Esophagus (tissue), 2 donors: ENCODE data around the gene USF1. TPM values are rescaled to one million over a fixed set of nuclear protein-coding genes. Genes with fewer than 3 reads are reported as not detected.
"Not testable (repeated sequence)": the region's sequence is repeated elsewhere in the genome, so short reads cannot be mapped to it uniquely, and the experiment has no call there.

Source experiments
- H3K27ac ChIP-seq, 2 donors: one replicate each; pipeline ENCODE4 v1.5.1; 2013; ENCODE audit warnings: low read depth in 2 of 2, mild to moderate bottlenecking in 2 of 2, inconsistent platforms in 1 of 2, low read length in 1 of 2, moderate library complexity in 1 of 2
- H3K27me3 ChIP-seq, 2 donors: one replicate each; pipeline ENCODE4 v1.6.1; 2013; ENCODE audit warnings: low read length in 2 of 2, control low read depth in 1 of 2, mild to moderate bottlenecking in 1 of 2; ENCODE audit not compliant: insufficient read depth in 2 of 2, control insufficient read depth in 1 of 2
- H3K36me3 ChIP-seq, 2 donors: one replicate each; pipeline ENCODE4 v1.6.1; 2013; ENCODE audit warnings: low read length in 1 of 2; ENCODE audit not compliant: control insufficient read depth in 2 of 2, insufficient read depth in 2 of 2
- H3K4me1 ChIP-seq, 2 donors: one replicate each; pipeline ENCODE4 v1.6.1; 2013; ENCODE audit warnings: low read length in 1 of 2; ENCODE audit not compliant: control insufficient read depth in 2 of 2, insufficient read depth in 2 of 2
- H3K4me3 ChIP-seq, 2 donors: one replicate each; pipeline ENCODE4 v1.5.1; 2013; ENCODE audit warnings: low read length in 2 of 2, mild to moderate bottlenecking in 2 of 2, low read depth in 1 of 2, moderate library complexity in 1 of 2
- H3K9me3 ChIP-seq, 2 donors: one replicate each; pipeline ENCODE4 v1.6.1; 2013; ENCODE audit warnings: mild to moderate bottlenecking in 2 of 2, low read depth in 1 of 2, low read length in 1 of 2, moderate library complexity in 1 of 2; ENCODE audit not compliant: control insufficient read depth in 2 of 2, insufficient read depth in 1 of 2
- WGBS, 2 donors: extraction: QIAGEN DNeasy Blood & Tissue Kit; methylation state at CpG; one replicate each; pipeline ENCODE4 v1.1.7; 2013; 5-methylcytosine and 5-hydroxymethylcytosine counted together
- polyA plus RNA-seq, 2 donors: library from polyadenylated mRNA; stranded (reverse); fragments of 200-250 nt; gene quantifications; one replicate each; pipeline ENCODE4 v1.2.3, GENCODE V29; 2013
- donor health status: healthy with polysubstance abuse.
- donor health status: Bipolar disorder and iron deficiency.

The USF1 gene
- polyA plus RNA-seq, 2 donors: 37.6 to 50.1 TPM

DNA sequence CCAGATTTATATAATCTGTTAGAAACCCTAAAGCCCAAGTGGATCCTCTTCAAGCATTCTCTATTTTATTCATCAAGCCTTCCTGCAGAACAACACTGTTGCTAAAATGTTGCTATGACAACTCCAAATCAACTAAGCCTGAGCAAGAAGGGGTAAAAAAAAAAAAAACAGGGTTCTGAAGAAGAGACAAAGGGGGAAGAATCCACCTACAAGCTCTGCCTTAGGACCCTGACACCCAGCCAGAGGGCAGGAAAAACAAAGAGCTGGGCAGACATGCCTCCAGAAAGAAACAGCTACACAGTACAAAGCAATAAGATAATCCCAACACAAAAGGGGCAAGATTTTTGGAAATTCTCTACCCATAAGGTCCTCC lies 1.3 kb downstream of the USF1 start:
- Histone ChIP-seq H3K4me1 (peaks cover 0 to 4% of the 10 kb centered on the region in 2 donors), H3K36me3 (peaks cover 11 to 40% of the 10 kb centered on the region in 2 donors), H3K27ac (peak overlapping the region; percentile 75 to 93), H3K4me3 (peak overlapping the region; percentile 72 to 97), H3K9me3 (no peaks in the 10 kb centered on the region), H3K27me3 (no peaks in the 10 kb centered on the region)

DNA sequence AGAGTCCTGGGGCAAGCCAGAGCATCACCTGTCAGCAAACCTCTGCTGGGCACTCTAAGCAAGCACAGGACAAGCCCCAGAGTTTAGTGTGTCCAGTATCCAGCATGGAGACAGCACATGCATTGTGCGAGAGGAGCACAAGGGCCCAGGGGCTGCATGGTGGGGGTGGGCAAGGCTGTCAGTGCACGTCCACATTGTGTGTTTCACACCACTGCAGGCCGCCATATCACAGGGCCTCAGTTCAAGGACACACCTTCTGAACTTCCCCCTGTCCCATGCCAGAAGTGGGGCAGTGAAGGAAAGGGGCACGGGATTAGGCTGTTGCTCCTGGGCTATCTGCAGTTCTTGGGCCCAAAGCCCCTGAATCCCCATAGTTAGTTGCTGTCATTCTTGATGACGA lies 6.2 kb downstream of the USF1 start:
- Histone ChIP-seq H3K27ac (peak overlapping the region in 1 of 2 donors; percentile 17), H3K4me3 (no peak overlapping the region)
- WGBS, 2 donors: 74% methylated on average over 5 of the region's 5 CpGs

DNA sequence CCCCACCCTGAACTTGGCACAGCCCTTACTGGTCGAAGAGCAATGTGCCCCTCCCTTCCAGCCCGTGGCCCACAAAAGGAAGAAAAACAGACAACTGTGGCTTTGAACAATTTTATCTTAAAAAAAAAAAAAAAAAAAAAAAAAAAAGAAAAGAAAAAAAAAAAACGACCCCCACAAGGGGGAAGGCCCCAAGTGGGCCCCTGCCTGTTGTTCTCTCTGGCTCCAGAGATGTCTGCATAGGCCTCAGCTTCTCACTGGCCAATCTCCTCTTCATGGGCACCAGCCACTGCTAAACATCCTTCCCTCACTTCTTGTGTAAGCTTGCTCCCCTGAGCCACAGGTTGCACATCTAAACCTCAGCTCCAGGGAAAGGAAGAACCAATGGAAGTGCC lies 6.6 kb downstream of the USF1 start:
- Histone ChIP-seq H3K27ac (peak overlapping the region; percentile 89 to 90), H3K9me3 (no peaks in the 10 kb centered on the region), H3K4me3 (peak overlapping the region; percentile 68 to 88), H3K4me1 (peaks cover 0 to 5% of the 10 kb centered on the region in 2 donors), H3K36me3 (peaks cover 15 to 29% of the 10 kb centered on the region in 2 donors), H3K27me3 (no peaks in the 10 kb centered on the region)
- 8 to 13% methylated on average over 3 of the region's 3 CpGs for WGBS, 2 donors

More for the DNA sequence above, 6.2 kb downstream of the USF1 start:
- no peaks in the 10 kb centered on the region for H3K9me3 ChIP-seq
- H3K4me1 ChIP-seq: peaks cover 0 to 5% of the 10 kb centered on the region in 2 donors
- peaks cover 15 to 29% of the 10 kb centered on the region in 2 donors for H3K36me3 ChIP-seq
- H3K27me3 ChIP-seq: no peaks in the 10 kb centered on the region

DNA sequence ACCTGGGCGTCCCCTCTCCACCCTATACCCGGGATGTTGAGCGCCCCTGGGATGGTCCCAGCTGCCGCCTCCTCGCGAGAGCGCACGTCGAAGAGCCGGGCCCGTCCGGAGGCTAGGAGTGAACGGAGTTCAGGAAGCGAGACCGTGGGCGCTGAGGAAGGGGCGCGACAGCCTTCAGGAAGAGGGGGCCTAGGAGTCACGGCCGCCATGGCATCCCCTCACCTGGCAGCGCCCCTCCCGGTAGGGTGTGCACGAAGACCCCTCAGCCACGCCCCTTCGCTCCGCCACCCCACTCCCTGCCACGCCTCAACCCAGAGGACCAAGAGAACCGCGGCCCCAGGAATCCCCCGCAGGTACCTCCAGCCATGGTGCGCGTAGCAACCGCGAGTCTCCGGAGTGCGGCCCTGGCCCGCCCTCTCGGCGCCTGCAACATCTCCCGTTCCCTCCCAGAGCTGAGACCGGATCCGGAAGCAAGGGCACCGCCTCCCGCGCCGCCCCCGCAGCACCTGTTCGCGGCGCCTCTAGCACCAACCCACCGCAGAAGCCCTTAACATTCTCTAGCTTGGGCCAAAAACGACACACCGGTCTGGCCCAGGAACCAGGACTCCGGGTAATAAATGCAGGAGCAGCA lies 7.1 kb downstream of the USF1 start, which contains the start of gene TSTD1:
TSTD1 (minus strand) TSS at position 442 of the 631 bp plus-strand sequence; CDS start at position 367, 75 bp downstream.
- H3K27ac ChIP-seq: peak within 1 kb of the TSS; percentile 89 to 90
- 18 to 20% methylated on average over 49 to 54 of the region's 54 CpGs for WGBS, 2 donors
- H3K36me3 ChIP-seq: peaks cover 15 to 29% of the 10 kb centered on the region in 2 donors

DNA sequence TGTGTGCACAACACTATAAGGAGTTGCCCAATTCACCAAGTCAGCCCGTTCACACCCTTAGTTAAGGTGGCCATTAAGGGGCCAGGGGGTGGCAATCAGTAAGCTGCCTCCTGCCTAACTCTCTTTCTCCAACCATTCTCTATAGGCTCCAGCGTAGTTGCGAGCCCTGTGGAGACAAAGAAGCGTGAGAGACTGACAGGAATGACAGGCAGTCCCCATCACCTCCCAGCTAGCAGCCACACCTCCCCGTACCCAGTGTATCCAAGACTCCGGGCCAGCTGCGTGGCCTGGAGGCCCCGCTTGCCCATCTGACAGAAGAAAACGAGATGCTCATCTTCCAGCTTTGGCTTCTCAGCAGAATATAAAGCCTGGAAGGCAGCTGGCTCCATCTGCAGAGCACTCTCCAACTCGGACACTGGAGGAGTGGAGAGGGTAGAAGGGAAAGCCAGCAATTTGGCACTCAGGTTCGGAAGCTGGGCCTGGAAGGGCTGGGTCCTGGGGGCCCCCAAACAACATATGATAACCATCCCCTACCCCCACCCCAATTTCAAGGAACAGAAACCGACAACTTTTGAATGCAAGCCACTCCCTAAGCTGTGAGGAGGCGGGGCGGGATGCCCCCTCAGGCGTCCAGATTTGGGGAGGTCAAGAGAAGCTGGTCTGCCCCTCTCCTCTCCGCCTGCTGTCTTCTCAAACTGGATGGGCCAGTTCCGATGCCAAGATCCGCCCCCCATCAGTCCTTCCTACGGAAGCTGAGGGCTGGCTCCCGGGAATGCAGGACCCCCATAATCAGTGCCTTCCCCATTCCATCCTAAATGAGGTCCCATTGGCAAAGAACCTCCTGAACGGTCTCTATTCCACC lies 7.9 kb downstream of the USF1 start:
- Histone ChIP-seq H3K27me3 (no peaks in the 10 kb centered on the region), H3K9me3 (no peaks in the 10 kb centered on the region), H3K4me3 (peak overlapping the region; percentile 68 to 88), H3K4me1 (peaks cover 0 to 5% of the 10 kb centered on the region in 2 donors), H3K27ac (peak overlapping the region; percentile 89 to 90), H3K36me3 (peaks cover 15 to 29% of the 10 kb centered on the region in 2 donors)
- WGBS, 2 donors: 36 to 40% methylated on average over 21 of the region's 21 CpGs

More for the DNA sequence above, 7.1 kb downstream of the USF1 start, which contains the start of gene TSTD1:
- Histone ChIP-seq H3K9me3 (no peaks in the 10 kb centered on the region), H3K27me3 (no peaks in the 10 kb centered on the region), H3K4me1 (peaks cover 0 to 5% of the 10 kb centered on the region in 2 donors), H3K4me3 (peak within 1 kb of the TSS; percentile 68 to 88)

DNA sequence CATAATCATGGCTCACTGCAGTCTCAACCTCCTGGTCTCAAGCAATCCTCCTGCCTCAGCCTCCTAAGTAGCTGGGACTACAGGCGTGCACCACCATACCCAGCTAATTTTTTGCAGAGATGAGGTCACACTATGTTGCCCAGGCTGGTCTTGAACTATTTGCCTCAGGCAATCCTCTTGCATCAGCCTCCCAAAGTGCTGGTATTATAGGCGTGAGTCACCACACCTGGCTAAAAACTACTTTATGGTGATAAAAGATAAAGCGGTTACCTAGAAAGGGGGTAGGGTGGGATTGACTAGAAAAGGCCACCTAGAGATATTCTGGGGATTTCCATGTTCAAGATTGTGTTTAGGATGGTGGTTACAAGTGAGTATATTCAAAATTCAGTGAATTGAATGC lies 12.0 kb downstream of the USF1 start:
- no peak overlapping the region for H3K27ac ChIP-seq
- no peaks in the 10 kb centered on the region for H3K36me3 ChIP-seq
- peaks cover 0 to 5% of the 10 kb centered on the region in 2 donors for H3K4me1 ChIP-seq
- 83 to 86% methylated on average over 3 of the region's 3 CpGs for WGBS, 2 donors
- H3K9me3 ChIP-seq: no peaks in the 10 kb centered on the region
- H3K4me3 ChIP-seq: no peak overlapping the region
- H3K27me3 ChIP-seq: no peaks in the 10 kb centered on the region

DNA sequence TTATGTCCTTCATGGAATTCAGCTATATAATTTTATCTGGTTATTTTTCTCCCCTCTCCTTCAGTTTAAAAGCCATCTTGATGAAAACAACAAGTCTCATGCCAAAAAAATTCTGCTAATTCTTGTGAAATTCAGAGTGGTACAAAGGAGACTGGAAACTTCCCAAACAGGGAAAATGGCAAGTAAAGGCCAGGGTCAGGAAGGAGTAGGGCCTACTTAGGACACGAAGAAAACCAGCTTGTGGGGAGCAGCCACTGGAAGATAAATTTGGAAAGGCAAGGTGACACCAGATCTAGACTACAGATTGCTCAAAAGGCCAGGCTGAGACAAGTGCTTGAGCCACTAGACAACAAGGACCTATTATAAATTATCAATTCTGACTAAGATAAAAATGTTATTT lies 13.4 kb downstream of the USF1 start:
- Histone ChIP-seq H3K4me3 (no peak overlapping the region), H3K36me3 (no peaks in the 10 kb centered on the region), H3K27ac (no peak overlapping the region), H3K4me1 (no peaks in the 10 kb centered on the region), H3K9me3 (no peaks in the 10 kb centered on the region), H3K27me3 (no peaks in the 10 kb centered on the region)
- WGBS, 2 donors: 70 to 75% methylated on average over 1 of the region's 1 CpG

DNA sequence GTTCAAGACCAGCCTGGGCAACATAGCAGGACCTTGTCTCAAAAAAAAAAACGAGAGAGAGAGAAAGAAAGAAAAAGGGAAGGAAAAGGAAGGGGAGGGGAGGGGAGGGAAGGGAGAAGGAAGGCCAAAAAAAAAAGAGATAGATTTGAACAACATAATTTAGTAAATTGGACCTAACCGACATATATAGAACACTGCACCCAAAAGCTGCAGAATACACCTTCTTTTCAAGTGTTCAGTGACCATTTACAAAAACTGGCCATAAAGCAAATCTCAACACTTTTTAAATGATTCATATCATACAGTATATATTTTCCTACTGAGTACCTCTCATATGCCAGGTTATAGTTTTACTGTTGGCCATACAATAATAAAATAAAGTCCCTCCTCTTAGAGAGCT lies 13.9 kb downstream of the USF1 start:
- no peaks in the 10 kb centered on the region for H3K27me3 ChIP-seq
- no peaks in the 10 kb centered on the region for H3K36me3 ChIP-seq
- H3K4me3 ChIP-seq: no peak overlapping the region
- H3K4me1 ChIP-seq: no peaks in the 10 kb centered on the region
- 64 to 66% methylated on average over 2 of the region's 2 CpGs for WGBS, 2 donors
- H3K27ac ChIP-seq: no peak overlapping the region
- H3K9me3 ChIP-seq: no peaks in the 10 kb centered on the region

DNA sequence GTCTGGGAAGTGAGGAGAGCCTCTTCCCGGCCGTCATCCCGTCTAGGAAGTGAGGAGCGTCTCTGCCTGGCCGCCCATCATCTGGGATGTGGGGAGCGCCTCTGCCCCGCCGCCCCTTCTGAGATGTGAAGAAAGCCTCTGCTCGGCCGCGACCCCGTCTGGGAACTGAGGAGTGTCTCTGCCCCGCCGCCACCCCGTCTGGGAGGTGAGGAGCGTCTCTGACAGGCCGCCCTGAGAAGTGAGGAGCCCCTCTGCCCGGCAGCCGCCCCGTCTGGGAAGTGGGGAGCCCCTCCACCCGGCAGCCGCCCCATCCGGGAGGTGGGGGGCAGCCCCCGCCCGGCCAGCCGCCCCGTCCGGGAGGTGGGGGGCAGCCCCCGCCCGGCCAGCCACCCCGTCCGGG lies 16.3 kb downstream of the USF1 start:
- H3K27me3 ChIP-seq, H3K36me3 ChIP-seq, H3K27ac ChIP-seq, H3K4me1 ChIP-seq, H3K9me3 ChIP-seq, H3K4me3 ChIP-seq: not testable (repeated sequence)
- WGBS, 2 donors: 96 to 99% methylated on average over 26 to 32 of the region's 32 CpGs
